Esophagus (tissue), 2 donors: ENCODE data around the gene TIGD1. TPM values are rescaled to one million over a fixed set of nuclear protein-coding genes. Genes with fewer than 3 reads are reported as not detected.
"Not testable (repeated sequence)": the region's sequence is repeated elsewhere in the genome, so short reads cannot be mapped to it uniquely, and the experiment has no call there.

Source experiments
- H3K27ac ChIP-seq, 2 donors: one replicate each; pipeline ENCODE4 v1.5.1; 2013; ENCODE audit warnings: low read depth in 2 of 2, mild to moderate bottlenecking in 2 of 2, inconsistent platforms in 1 of 2, low read length in 1 of 2, moderate library complexity in 1 of 2
- H3K27me3 ChIP-seq, 2 donors: one replicate each; pipeline ENCODE4 v1.6.1; 2013; ENCODE audit warnings: low read length in 2 of 2, control low read depth in 1 of 2, mild to moderate bottlenecking in 1 of 2; ENCODE audit not compliant: insufficient read depth in 2 of 2, control insufficient read depth in 1 of 2
- H3K36me3 ChIP-seq, 2 donors: one replicate each; pipeline ENCODE4 v1.6.1; 2013; ENCODE audit warnings: low read length in 1 of 2; ENCODE audit not compliant: control insufficient read depth in 2 of 2, insufficient read depth in 2 of 2
- H3K4me1 ChIP-seq, 2 donors: one replicate each; pipeline ENCODE4 v1.6.1; 2013; ENCODE audit warnings: low read length in 1 of 2; ENCODE audit not compliant: control insufficient read depth in 2 of 2, insufficient read depth in 2 of 2
- H3K4me3 ChIP-seq, 2 donors: one replicate each; pipeline ENCODE4 v1.5.1; 2013; ENCODE audit warnings: low read length in 2 of 2, mild to moderate bottlenecking in 2 of 2, low read depth in 1 of 2, moderate library complexity in 1 of 2
- H3K9me3 ChIP-seq, 2 donors: one replicate each; pipeline ENCODE4 v1.6.1; 2013; ENCODE audit warnings: mild to moderate bottlenecking in 2 of 2, low read depth in 1 of 2, low read length in 1 of 2, moderate library complexity in 1 of 2; ENCODE audit not compliant: control insufficient read depth in 2 of 2, insufficient read depth in 1 of 2
- WGBS, 2 donors: extraction: QIAGEN DNeasy Blood & Tissue Kit; methylation state at CpG; one replicate each; pipeline ENCODE4 v1.1.7; 2013; 5-methylcytosine and 5-hydroxymethylcytosine counted together
- polyA plus RNA-seq, 2 donors: library from polyadenylated mRNA; stranded (reverse); fragments of 200-250 nt; gene quantifications; one replicate each; pipeline ENCODE4 v1.2.3, GENCODE V29; 2013
- donor health status: healthy with polysubstance abuse.
- donor health status: Bipolar disorder and iron deficiency.

Gene TIGD1
- polyA plus RNA-seq, 2 donors: 1.8 to 4.4 TPM

DNA sequence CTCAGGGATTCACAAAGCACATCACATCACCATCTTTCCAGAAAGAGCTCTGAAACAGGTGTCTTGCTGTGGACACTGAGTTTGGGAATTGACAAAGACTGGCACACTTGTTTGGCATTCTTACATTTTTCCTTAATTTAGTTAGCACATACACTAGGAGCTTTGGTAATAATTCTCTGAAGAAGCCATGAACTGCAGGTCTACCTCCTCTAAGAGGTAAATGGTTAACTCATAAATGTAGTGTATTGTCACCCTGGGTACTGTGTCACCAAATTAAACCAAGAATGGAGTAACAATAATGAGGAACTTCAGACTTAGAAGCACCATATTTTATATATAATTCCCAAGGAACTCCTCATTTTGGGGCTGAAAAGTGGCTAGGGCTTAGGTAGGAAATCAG, 22.7 kb upstream of the TIGD1 start:
- Histone ChIP-seq H3K27me3 (no peaks in the 10 kb centered on the region), H3K4me3 (no peak overlapping the region), H3K9me3 (no peaks in the 10 kb centered on the region), H3K27ac (no peak overlapping the region), H3K36me3 (peaks cover 23 to 26% of the 10 kb centered on the region in 2 donors), H3K4me1 (no peaks in the 10 kb centered on the region)

DNA sequence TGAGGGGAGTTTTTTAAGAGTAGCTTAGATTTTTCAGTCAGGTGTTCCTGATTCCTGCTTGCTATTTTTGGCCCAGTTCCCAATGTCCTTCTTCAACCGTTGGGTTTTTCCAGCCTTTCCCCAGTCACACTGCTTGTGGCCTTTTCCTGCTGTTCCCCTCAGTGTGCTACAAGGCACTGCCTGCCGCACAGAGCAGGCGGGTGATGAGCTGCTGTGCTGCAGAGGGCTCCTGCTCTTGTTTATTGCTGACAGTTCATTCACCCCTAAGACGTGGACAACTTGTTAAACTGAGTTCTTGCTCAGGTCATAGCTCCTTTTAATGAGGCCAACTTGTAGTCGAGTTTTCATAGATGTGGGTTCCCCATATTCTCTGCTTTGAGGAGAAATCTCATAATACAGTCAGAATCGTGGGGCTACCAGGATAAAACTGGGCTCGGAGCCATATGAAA, 20.7 kb upstream of the TIGD1 start:
- Histone ChIP-seq H3K9me3 (no peaks in the 10 kb centered on the region), H3K36me3 (peaks cover 29 to 34% of the 10 kb centered on the region in 2 donors), H3K4me3 (no peak overlapping the region), H3K27ac (no peak overlapping the region), H3K27me3 (no peaks in the 10 kb centered on the region), H3K4me1 (no peaks in the 10 kb centered on the region)
- WGBS, 2 donors: 77 to 78% methylated on average over 7 of the region's 7 CpGs

DNA sequence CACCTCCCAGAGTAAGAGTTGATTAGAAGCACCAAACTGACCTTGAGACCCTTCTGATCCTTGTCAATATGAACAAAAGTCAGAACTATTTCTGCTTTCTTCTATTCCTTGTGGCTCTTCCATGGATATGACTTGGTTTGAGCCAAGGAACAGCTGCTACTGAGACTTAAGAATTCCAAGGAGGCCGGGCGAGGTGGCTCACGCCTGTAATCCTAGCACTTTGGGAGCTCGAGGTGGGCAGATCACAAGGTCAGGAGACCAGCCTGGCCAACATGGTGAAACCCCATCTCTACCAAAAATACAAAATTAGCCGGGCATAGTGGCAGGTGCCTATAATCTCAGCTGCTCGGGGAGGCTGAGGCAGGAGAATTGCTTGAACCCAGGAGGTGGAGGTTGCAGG, 20.1 kb upstream of the TIGD1 start:
- peaks cover 29 to 35% of the 10 kb centered on the region in 2 donors for H3K36me3 ChIP-seq
- H3K4me1 ChIP-seq: not testable (repeated sequence)

GRCh38 chr2:232569541-232569940, 19.2 kb upstream of the TIGD1 start:
- WGBS, 2 donors: 93 to 95% methylated on average over 9 of the region's 9 CpGs
- peaks cover 29 to 38% of the 10 kb centered on the region in 2 donors for H3K36me3 ChIP-seq
- no peaks in the 10 kb centered on the region for H3K27me3 ChIP-seq

More for the DNA sequence above, 20.1 kb upstream of the TIGD1 start:
- 97 to 99% methylated on average over 6 of the region's 6 CpGs for WGBS, 2 donors
- not testable (repeated sequence) for H3K9me3 ChIP-seq, H3K27ac ChIP-seq, H3K4me3 ChIP-seq, H3K27me3 ChIP-seq

DNA sequence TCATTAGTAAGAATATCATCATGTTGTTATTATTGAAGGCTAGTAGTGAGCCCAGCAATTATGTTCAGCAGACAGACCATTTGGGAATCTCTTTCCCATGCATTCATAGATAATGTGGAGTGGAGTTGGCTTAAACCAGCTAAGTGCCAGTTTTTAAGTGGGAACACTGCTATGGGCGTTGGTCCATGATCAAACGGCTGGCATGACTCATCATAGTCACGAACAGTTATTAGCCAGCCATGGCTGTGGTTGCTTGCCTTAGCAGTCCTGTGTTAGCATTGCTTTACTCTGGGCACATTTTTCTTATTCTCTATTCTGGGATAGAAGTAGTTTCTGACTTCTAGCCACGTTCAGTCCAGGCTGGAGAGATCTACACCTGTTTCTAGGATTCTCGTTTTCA, 17.8 kb upstream of the TIGD1 start:
- H3K27me3 ChIP-seq: no peaks in the 10 kb centered on the region
- H3K4me1 ChIP-seq: no peaks in the 10 kb centered on the region
- H3K4me3 ChIP-seq: no peak overlapping the region
- H3K27ac ChIP-seq: no peak overlapping the region
- H3K9me3 ChIP-seq: no peaks in the 10 kb centered on the region
- H3K36me3 ChIP-seq: peaks cover 26 to 34% of the 10 kb centered on the region in 2 donors
- WGBS, 2 donors: 36 to 57% methylated on average over 5 of the region's 5 CpGs

More at GRCh38 chr2:232569541-232569940, 19.2 kb upstream of the TIGD1 start:
- Histone ChIP-seq H3K4me1 (no peaks in the 10 kb centered on the region), H3K4me3 (no peak overlapping the region), H3K9me3 (no peaks in the 10 kb centered on the region), H3K27ac (no peak overlapping the region)

DNA sequence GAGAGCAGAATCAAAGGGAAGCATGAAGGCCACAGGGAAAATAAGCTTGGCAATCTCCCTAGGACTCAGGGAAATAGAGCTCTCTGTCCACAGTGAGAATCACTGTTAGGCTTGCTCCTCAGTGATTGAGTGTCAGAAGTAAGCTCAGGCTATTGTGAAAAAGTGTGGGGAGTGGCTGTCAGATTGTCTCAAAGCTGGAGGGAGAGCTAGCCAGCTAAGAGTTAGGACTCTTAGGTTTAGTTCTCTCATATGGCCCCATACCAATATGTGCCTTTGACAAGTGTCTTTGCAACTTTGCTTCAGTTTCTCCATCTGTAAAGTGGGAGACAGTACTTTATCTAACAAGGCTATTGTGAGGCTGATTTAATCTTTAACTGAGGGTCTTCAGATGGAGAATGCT, 17.4 kb upstream of the TIGD1 start:
- Histone ChIP-seq H3K36me3 (peaks cover 22 to 36% of the 10 kb centered on the region in 2 donors), H3K4me3 (no peak overlapping the region), H3K9me3 (no peaks in the 10 kb centered on the region), H3K4me1 (no peaks in the 10 kb centered on the region), H3K27me3 (no peaks in the 10 kb centered on the region), H3K27ac (peak overlapping the region in 1 of 2 donors; percentile 36)

- H3K27me3 ChIP-seq: no peaks in the 10 kb centered on the region
- no peak overlapping the region for H3K27ac ChIP-seq
- no peaks in the 10 kb centered on the region for H3K9me3 ChIP-seq
- H3K4me3 ChIP-seq: no peak overlapping the region
- no peaks in the 10 kb centered on the region for H3K4me1 ChIP-seq
- 52 to 64% methylated on average over 3 of the region's 3 CpGs for WGBS, 2 donors
- H3K36me3 ChIP-seq: peaks cover 7 to 19% of the 10 kb centered on the region in 2 donors
Measured at GRCh38 chr2:232563580-232563979, 13.2 kb upstream of the TIGD1 start.

DNA sequence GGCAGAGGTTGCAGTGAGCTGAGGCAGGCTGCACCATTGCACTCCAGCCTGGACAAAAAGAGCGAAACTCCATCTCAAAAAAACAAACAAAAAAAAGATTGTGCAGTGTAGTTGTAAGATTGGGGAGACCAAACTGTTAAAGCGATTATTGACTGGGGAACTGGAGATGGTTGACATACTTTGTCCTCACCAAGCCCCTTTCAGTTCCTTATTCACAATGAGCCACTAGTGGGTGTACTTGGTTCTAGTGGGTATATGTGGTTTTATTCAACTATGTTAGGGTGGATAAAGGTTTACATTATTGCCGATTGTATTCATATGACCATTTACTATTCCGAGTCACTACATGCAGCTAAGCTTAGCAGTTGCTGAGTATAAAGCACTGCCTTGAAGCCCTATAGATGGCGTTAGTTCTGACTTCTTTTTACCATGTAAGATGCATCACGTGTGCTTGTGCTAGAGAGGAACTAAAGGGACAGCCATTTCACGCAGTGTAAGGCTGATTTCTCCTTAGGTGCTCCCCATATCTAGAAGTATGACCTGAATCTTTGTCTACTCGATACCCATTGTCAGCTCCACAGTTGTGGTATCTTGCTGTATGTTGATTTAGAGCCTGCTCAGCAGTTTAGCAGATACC, 12.3 kb upstream of the TIGD1 start:
- 80 to 90% methylated on average over 8 of the region's 8 CpGs for WGBS, 2 donors
- H3K4me3 ChIP-seq: no peak overlapping the region
- peaks cover 5 to 21% of the 10 kb centered on the region in 2 donors for H3K36me3 ChIP-seq
- no peaks in the 10 kb centered on the region for H3K27me3 ChIP-seq
- no peak overlapping the region for H3K27ac ChIP-seq
- H3K9me3 ChIP-seq: no peaks in the 10 kb centered on the region
- no peaks in the 10 kb centered on the region for H3K4me1 ChIP-seq

DNA sequence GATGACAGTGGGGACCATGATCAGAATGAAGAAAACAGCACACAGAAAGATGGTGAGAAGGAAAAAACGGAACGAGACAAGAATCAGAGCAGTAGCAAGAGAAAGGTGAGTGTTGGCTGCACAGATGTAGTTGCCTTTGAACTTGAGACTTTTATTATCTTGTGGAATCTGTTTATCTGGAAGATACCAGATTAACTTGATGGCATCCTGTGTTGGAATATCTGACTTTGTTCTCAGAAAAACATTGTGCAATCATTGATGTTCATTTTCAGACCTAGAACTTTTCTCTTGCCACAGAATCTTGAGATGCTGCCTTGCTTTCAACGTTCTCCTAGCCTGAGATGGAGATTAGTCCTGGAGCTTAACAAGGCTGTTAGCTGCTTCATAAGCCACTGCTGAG, 6.1 kb upstream of the TIGD1 start:
- Histone ChIP-seq H3K36me3 (peaks cover 3 to 7% of the 10 kb centered on the region in 2 donors), H3K9me3 (no peaks in the 10 kb centered on the region), H3K4me3 (no peak overlapping the region), H3K4me1 (no peaks in the 10 kb centered on the region), H3K27me3 (no peaks in the 10 kb centered on the region), H3K27ac (no peak overlapping the region)
- 78 to 84% methylated on average over 3 of the region's 3 CpGs for WGBS, 2 donors

- Histone ChIP-seq H3K9me3 (no peaks in the 10 kb centered on the region), H3K27me3 (no peaks in the 10 kb centered on the region), H3K4me3 (peak overlapping the region in 1 of 2 donors; percentile 79), H3K27ac (no peak overlapping the region), H3K4me1 (no peaks in the 10 kb centered on the region), H3K36me3 (peaks cover 0 to 7% of the 10 kb centered on the region in 2 donors)
- WGBS, 2 donors: 90 to 93% methylated on average over 4 of the region's 4 CpGs
Measured at GRCh38 chr2:232551776-232552175, 1.4 kb upstream of the TIGD1 start.
